Measurements from ENCODE around the gene SLC25A51. TPM values are rescaled to one million over a fixed set of nuclear protein-coding genes. Genes with fewer than 3 reads are reported as not detected.

The SLC25A51 gene
- total RNA-seq, 1 donor from 2014 or later, result 28.5 TPM

DNA sequence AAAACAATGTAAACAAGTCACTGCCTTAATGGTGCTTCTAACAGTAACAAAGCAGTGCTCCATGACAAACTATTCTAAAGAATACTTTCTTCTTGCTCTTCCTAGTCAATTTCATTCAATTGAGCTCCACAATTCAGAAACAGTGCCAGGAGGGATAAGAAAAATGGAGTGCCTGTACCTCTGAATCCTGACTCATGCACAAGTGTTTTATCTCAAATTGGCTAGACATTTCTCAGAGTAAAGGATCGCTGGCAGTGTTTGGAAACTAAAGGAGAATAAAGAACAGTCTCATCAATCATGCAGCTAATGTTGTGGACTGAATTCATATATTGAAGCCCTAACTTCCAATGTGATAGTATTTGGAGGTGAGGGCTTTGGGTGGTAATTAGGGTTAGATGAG, 27.6 kb downstream of the SLC25A51 start:
- Mint-ChIP-seq H3K27me3 (ENCODE audit: unreplicated experiment) (no peaks in the 10 kb centered on the region), H3K27ac (ENCODE audit: unreplicated experiment) (no peak overlapping the region), H3K9me3 (ENCODE audit: unreplicated experiment) (peaks cover 6% of the 10 kb centered on the region), H3K4me3 (ENCODE audit: unreplicated experiment) (no peak overlapping the region), H3K4me1 (ENCODE audit: unreplicated experiment) (no peaks in the 10 kb centered on the region), H3K36me3 (ENCODE audit: low read depth, unreplicated experiment) (peaks cover 14% of the 10 kb centered on the region)
- DNase-seq (ENCODE audit: low spot score), result no peak
- TF ChIP-seq, protein P1, sequence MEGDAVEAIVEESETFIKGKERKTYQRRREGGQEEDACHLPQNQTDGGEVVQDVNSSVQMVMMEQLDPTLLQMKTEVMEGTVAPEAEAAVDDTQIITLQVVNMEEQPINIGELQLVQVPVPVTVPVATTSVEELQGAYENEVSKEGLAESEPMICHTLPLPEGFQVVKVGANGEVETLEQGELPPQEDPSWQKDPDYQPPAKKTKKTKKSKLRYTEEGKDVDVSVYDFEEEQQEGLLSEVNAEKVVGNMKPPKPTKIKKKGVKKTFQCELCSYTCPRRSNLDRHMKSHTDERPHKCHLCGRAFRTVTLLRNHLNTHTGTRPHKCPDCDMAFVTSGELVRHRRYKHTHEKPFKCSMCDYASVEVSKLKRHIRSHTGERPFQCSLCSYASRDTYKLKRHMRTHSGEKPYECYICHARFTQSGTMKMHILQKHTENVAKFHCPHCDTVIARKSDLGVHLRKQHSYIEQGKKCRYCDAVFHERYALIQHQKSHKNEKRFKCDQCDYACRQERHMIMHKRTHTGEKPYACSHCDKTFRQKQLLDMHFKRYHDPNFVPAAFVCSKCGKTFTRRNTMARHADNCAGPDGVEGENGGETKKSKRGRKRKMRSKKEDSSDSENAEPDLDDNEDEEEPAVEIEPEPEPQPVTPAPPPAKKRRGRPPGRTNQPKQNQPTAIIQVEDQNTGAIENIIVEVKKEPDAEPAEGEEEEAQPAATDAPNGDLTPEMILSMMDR (IDR thresholded peaks at IDR 0.05; ENCODE audit: unreplicated experiment), result no peak

DNA sequence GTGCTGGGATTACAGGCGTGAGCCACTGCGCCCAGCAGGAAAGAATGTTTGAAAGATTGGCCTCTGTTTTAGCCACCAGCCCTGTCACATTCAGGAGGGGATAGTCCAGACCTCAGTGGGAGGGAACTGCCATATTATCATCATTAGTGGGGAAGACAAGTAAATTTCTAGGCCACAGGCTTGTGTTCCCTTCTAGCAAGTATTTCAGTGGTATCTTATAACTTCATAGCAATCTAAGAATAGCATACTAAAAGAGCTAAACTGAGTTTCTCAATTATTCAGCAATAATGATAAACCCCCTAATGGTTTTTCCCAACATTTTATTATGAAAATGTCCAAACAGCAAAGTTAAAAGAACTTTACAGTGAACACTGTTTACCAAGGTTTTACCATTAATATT, 30.0 kb downstream of the SLC25A51 start:
- H3K4me1 Mint-ChIP-seq (ENCODE audit: unreplicated experiment), result no peaks in the 10 kb centered on the region
- TF ChIP-seq, protein P1 (IDR thresholded peaks at IDR 0.05; ENCODE audit: unreplicated experiment), result no peak
- no peak overlapping the region for H3K4me3 Mint-ChIP-seq (ENCODE audit: unreplicated experiment)

DNA sequence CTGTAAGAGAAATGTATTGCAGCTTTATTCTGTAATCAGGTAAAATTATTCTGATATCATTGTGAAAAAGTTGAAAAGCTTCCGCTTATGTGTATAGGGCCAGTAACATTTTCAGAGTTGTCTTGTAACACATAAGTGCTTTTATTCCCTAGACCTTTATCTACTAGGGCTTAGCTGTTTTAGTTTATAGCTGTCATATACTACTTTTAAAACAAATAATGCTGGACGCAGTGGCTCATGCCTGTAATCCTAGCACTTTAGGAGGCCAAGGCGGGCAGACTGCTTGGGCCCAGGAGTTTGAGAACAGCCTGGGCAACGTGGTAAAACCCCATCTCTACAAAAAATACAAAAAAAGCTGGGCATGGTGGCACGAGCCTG, 33.1 kb downstream of the SLC25A51 start:
- H3K4me1 Mint-ChIP-seq (ENCODE audit: unreplicated experiment), result no peaks in the 10 kb centered on the region
- H3K4me3 Mint-ChIP-seq (ENCODE audit: unreplicated experiment), result no peak overlapping the region
- no peaks in the 10 kb centered on the region for H3K9me3 Mint-ChIP-seq (ENCODE audit: unreplicated experiment)
- TF ChIP-seq, protein P1 (IDR thresholded peaks at IDR 0.05; ENCODE audit: unreplicated experiment), result no peak
- H3K36me3 Mint-ChIP-seq (ENCODE audit: low read depth, unreplicated experiment), result peaks cover 4% of the 10 kb centered on the region
- DNase-seq (ENCODE audit: low spot score), result no peak
- no peaks in the 10 kb centered on the region for H3K27me3 Mint-ChIP-seq (ENCODE audit: unreplicated experiment)
- H3K27ac Mint-ChIP-seq (ENCODE audit: unreplicated experiment), result no peak overlapping the region

More for the DNA sequence above, 30.0 kb downstream of the SLC25A51 start:
- peaks cover 12% of the 10 kb centered on the region for H3K36me3 Mint-ChIP-seq (ENCODE audit: low read depth, unreplicated experiment)
- H3K27me3 Mint-ChIP-seq (ENCODE audit: unreplicated experiment), result no peaks in the 10 kb centered on the region
- no peak for DNase-seq (ENCODE audit: low spot score)
- H3K27ac Mint-ChIP-seq (ENCODE audit: unreplicated experiment), result no peak overlapping the region
- H3K9me3 Mint-ChIP-seq (ENCODE audit: unreplicated experiment), result peaks cover 6% of the 10 kb centered on the region

DNA sequence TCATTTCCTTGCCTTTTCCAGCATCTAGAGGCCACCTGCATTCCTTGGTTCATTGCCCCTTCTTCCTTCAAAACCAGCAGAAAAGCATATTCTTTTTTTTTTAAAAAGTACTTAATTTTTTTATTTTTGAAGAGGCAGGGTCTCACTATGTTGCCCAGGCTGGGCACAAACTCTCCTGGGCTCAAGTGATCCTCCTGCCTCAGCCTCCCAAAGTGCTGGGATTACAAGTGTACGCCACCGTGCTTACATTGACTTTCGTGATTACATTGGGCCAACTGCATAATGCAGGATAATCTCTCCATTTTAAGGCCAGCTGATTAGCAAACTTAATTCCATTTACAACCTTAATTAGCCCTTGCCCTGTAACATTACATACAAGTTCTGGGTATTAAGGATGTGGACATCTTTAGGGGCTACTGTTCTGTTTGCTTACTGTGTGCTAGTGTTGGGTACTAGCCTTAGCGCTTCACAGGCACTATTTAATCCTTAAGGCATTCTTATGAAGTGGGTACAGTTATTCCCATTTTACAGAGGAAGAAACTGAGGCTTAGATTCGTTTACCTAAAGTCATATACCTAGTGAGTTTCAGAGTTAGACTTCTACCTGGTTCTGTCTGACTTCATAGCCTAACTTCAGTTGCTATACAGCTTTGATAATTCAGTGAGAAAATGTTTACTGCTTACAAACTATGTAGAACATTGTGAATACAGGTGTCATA, 33.7 kb downstream of the SLC25A51 start:
- Mint-ChIP-seq H3K27ac (ENCODE audit: unreplicated experiment) (no peak overlapping the region), H3K27me3 (ENCODE audit: unreplicated experiment) (no peaks in the 10 kb centered on the region), H3K4me1 (ENCODE audit: unreplicated experiment) (no peaks in the 10 kb centered on the region), H3K4me3 (ENCODE audit: unreplicated experiment) (no peak overlapping the region), H3K36me3 (ENCODE audit: low read depth, unreplicated experiment) (no peaks in the 10 kb centered on the region), H3K9me3 (ENCODE audit: unreplicated experiment) (no peaks in the 10 kb centered on the region)
- TF ChIP-seq, protein P1 (IDR thresholded peaks at IDR 0.05; ENCODE audit: unreplicated experiment), result no peak
- no peak for DNase-seq (ENCODE audit: low spot score)

DNA sequence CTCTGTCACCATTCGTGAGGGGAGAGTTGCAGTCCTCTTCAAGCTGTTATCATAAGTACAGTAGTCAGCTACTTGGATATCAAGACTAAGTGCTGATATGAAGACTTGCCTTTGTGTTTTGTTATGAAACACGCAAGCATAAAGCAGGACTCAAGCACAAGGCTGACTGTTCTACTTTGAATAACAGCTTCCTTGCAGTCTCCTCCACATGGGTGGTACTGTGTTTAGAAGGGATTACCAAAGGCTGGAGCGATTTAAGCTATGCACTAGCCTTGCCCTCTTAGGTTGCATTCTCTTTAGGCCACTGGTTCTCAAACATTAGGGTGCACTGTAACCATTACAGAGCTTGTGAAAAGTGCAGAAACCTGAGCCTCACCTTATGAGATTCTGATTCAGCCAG, 41.4 kb downstream of the SLC25A51 start:
- H3K27me3 Mint-ChIP-seq (ENCODE audit: unreplicated experiment), result peaks cover 2% of the 10 kb centered on the region
- DNase-seq (ENCODE audit: low spot score), result no peak
- no peaks in the 10 kb centered on the region for H3K9me3 Mint-ChIP-seq (ENCODE audit: unreplicated experiment)
- H3K4me3 Mint-ChIP-seq (ENCODE audit: unreplicated experiment), result no peak overlapping the region
- no peak overlapping the region for H3K27ac Mint-ChIP-seq (ENCODE audit: unreplicated experiment)
- peaks cover 11% of the 10 kb centered on the region for H3K36me3 Mint-ChIP-seq (ENCODE audit: low read depth, unreplicated experiment)
- H3K4me1 Mint-ChIP-seq (ENCODE audit: unreplicated experiment), result no peaks in the 10 kb centered on the region
- TF ChIP-seq, protein P1 (IDR thresholded peaks at IDR 0.05; ENCODE audit: unreplicated experiment), result no peak
